GM23248 (cell line): Measurements from ENCODE around the gene MUSK.

Source experiments
- EZH2 ChIP-seq: fragments of 200-600 bp; sonication (generic); IDR thresholded peaks from 2 replicates; pipeline ENCODE4 v1.6.1; 2018; ENCODE audit warnings: antibody characterized with exemption, mild to moderate bottlenecking; ENCODE audit not compliant: insufficient read depth, poor library complexity, severe bottlenecking
- EZH2phosphoT487 ChIP-seq: fragments of 200-600 bp; sonication (generic); IDR thresholded peaks from 2 replicates; pipeline ENCODE4 v1.6.1; 2018; ENCODE audit warnings: antibody characterized with exemption, moderate library complexity, mild to moderate bottlenecking, low read depth; ENCODE audit not compliant: insufficient read depth

DNA sequence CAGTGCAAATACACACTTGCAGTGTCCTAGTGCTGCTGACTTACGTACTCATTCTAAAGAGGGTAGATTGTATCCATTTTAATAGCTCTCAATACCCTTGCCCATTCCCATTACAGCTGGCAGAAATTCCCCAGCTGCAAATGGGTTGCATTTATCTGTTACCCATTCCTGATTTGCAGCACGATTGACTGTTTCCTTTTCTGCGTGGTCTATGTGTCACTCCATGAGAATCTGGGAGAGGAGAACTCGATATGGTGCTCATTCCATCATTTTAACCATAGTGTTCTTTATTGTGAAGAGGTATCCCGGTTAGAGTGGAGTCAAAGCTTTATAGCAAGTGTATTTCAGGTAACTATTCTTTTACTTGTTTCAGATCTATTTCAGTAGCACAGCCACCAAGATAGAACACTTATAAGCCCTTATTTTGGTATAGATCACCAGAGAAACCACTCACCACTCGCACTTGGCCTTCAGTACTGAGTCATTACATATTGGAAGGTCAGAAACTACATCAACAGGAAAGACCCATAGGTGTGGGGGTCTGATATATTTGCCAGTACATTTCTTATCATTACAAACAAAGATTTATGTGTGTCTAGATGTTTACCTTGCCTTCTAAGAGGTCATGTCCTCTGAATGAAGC is 139.5 kb downstream of the MUSK start:
- TF ChIP-seq EZH2: no peak
- TF ChIP-seq EZH2phosphoT487: no peak
